ENCODE measurements around the gene METTL16.

Gene METTL16

GRCh38 chr17:2385240-2386210 lies 126.2 kb downstream of the METTL16 start:
- in situ Hi-C loops (cut with MboI; ENCODE audit: low sequenced_read_pairs) = no loop called here

DNA sequence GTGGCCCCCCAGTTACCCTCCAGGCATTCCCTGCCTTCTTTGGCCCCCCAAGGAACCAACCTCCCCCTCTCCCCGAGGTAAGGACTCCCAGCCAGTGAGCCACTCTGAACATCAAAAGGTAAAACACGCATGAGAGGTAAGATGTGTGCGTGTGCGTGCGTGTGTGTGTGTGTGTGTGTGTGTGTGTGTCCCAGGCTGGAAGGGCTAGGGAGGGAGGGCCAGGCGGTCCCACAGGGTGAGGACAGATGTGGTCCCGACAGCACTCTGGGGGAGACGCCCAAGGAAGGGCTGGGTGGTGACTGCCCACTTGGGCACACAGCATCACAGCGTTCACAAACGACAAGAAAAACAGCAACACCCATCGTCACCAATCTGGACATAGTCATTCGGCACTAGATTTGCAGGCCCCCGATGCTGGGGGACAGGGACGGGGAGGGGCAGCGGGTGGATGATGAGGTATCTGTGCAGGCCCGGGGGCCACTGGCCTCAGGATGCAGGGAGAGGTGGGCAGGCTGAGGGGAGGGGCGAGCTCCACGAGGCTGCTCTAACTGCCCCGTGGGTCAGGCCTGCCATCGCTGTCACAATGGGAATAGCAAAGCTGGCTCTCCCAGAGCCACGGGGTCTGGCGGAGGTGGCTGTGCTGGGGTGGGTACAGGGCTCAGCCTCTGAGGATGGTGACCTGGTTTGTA lies 127.1 kb downstream of the METTL16 start:
- in situ Hi-C loops (cut with MboI; ENCODE audit: low sequenced_read_pairs) = no loop called here

- in situ Hi-C loops (cut with MboI; ENCODE audit: low sequenced_read_pairs) = no loop called here
Measured at GRCh38 chr17:2383628-2384167, 128.0 kb downstream of the METTL16 start.

- in situ Hi-C loops (cut with MboI; ENCODE audit: low sequenced_read_pairs) = no loop called here
Measured at GRCh38 chr17:2380950-2381649, 130.6 kb downstream of the METTL16 start.

- in situ Hi-C loops (cut with MboI; ENCODE audit: low sequenced_read_pairs) = no loop called here
Measured at GRCh38 chr17:2380226-2380922, 131.3 kb downstream of the METTL16 start.

GRCh38 chr17:2379489-2380225 lies 132.0 kb downstream of the METTL16 start:
- in situ Hi-C loops (cut with MboI; ENCODE audit: low sequenced_read_pairs) = loop anchor here (5.0 kb wide), 1 partner anchor 43 kb away; no protein-coding TSS in a partner anchor

GRCh38 chr17:2378905-2379304 lies 132.8 kb downstream of the METTL16 start:
- in situ Hi-C loops (cut with MboI; ENCODE audit: low sequenced_read_pairs) = loop anchor here (5.0 kb wide), 1 partner anchor 43 kb away; no protein-coding TSS in a partner anchor

- in situ Hi-C loops (cut with MboI; ENCODE audit: low sequenced_read_pairs) = loop anchor here (5.0 kb wide), 1 partner anchor 45 kb away; no protein-coding TSS in a partner anchor
Measured at GRCh38 chr17:2377659-2378058, 134.0 kb downstream of the METTL16 start.

GRCh38 chr17:2376107-2376506 lies 135.6 kb downstream of the METTL16 start:
- in situ Hi-C loops (cut with MboI; ENCODE audit: low sequenced_read_pairs) = loop anchor here (5.0 kb wide), 1 partner anchor 46 kb away; no protein-coding TSS in a partner anchor

DNA sequence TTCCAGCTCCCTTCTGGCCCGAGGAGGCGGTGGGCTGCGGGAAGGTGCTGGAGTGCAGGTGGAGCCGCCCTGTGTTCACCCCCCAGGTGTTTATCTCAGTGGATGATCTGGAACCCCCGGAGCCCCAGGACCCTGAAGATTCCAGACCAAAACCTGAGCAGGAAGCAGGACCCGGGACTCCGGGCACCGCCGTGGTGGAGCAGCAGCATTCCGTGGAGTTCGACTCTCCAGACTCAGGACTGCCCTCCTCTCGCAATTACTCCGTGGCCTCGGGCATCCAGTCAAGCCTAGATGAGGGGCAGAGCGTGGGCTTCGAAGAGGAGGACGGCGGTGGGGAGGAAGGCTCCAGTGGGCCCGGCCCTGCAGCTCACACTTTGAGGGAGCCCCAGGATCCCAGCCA lies 136.3 kb downstream of the METTL16 start:
- in situ Hi-C loops (cut with MboI; ENCODE audit: low sequenced_read_pairs) = loop anchor here (5.0 kb wide), 1 partner anchor 47 kb away; no protein-coding TSS in a partner anchor

DNA sequence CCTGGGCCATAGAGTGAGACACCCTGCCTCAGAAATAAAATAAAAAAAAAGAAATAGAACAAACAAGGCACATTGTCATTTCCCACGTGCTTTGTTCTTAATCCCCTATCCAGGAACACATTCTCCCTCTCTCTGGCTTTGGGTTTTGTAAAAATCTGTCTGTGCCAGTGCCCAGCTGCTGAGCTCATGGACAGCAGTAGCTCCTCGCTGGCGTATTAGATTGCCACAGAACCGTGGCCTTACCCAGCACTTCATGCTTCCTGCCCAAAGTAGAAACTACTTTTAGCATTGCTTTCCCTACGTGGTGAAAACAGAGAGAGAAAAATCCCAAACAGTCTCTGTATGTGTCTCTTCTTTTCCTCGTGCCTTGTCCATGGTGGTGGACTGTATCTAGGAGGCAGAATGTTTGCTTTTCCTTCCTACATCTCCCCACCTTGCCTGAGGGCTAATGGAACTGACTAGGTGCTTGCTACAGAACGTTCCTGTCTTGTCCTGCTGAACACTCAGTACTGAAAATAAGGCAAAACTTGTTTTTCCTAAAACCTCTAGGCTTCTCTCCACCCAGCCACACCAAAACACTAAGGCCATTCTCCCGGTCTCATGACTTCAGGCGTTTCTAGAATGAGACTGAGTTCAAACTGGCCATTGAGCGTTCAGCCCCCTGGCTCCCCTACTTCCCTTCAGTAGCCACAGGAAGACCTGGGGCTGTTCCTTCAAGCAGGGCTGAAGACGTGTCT lies 137.0 kb downstream of the METTL16 start:
- in situ Hi-C loops (cut with MboI; ENCODE audit: low sequenced_read_pairs) = loop anchor here (5.0 kb wide), 1 partner anchor 48 kb away; no protein-coding TSS in a partner anchor

DNA sequence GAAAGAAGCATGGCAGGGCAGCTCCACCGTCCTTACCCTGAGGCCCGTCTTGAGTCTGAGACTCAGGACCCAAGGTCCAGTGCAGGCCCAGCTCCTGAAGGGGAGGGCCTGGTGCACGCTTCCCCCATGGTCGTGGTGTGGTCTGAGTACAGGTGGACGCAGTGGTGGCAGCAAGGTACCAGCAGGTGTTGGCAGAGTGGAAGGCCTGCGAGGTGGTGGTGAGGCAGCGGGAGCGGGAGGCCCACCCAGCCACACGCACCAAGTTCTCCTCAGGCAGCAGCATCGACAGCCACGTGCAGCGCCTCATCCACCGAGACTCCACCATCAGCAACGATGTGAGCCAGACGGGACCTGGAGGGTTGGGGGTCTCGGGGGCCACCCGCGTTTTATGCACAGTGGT lies 138.5 kb downstream of the METTL16 start:
- in situ Hi-C loops (cut with MboI; ENCODE audit: low sequenced_read_pairs) = no loop called here

- in situ Hi-C loops (cut with MboI; ENCODE audit: low sequenced_read_pairs) = no loop called here
Measured at GRCh38 chr17:2372681-2373080, 139.0 kb downstream of the METTL16 start.

DNA sequence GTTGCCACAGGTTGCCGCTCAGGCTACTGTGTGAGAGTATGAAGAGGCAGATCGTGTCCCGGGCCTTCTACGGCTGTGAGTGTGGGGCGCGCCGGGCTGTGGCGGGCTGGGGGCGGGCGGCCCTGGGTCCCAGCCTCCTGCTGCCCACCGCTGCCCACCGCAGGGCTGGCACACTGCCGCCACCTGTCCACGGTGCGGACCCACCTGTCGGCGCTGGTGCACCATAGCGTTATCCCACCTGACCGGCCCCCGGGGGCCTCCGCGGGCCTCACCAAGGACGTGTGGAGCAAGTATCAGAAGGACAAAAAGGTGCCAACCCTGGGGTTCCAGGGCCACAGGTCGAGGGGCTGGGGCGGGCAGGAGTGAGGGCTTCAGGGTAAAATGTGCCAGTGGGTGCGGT lies 139.5 kb downstream of the METTL16 start:
- in situ Hi-C loops (cut with MboI; ENCODE audit: low sequenced_read_pairs) = no loop called here

DNA sequence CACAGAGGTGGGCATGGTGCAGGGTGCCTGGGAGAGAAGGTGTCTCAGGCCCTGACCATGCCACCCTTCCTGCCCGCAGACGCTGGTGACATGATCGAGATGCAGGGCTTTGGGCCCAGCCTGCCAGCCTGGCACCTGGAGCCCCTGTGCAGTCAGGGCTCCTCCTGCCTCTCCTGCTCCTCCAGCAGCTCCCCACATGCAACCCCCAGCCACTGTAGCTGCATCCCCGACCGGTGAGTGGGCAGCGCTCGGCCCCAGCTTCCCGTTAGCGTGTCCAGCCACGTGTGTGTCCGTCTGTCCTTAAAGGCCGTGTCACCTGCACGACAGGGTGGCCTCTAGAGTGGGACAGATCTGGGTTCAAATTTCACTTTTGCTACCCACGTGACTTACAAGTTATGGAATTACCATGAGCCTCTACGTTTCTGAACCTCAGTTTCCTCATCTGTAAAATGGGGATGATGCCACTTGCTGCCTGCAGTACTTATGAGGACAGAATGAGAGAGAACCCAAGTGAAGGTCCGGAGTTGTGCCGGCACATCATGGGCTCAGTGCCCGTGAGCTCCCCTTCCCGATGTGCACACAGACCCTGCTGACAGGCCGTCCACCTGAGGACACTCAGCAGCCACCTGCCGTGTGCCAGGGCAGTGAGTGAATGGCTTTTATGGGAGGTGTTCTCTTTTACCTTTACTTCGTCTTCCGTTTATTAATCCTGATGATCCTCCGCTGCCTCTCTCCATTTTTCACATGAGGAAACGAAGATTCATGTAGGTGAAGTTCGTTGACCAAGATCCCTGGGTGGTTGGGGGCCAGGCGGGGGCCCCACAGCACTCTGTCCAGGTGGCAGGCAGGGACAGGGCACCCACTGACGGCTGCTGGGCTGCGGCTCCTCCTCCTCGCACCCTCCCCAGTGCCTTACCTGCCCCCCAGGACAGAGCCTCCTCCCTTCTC lies 140.2 kb downstream of the METTL16 start:
- in situ Hi-C loops (cut with MboI; ENCODE audit: low sequenced_read_pairs) = no loop called here

- in situ Hi-C loops (cut with MboI; ENCODE audit: low sequenced_read_pairs) = no loop called here
Measured at GRCh38 chr17:2370211-2370589, 141.5 kb downstream of the METTL16 start.

GRCh38 chr17:2369551-2370210 lies 142.0 kb downstream of the METTL16 start:
- in situ Hi-C loops (cut with MboI; ENCODE audit: low sequenced_read_pairs) = no loop called here

All from HL-60/S4 treated with retinoic acid at 250 ng/mL for 4 days and 3 days (cell line).